Progenitor cell of endocrine pancreas (in vitro differentiated cells): ENCODE data around the gene GSK3B. TPM values are rescaled to one million over a fixed set of nuclear protein-coding genes. Genes with fewer than 3 reads are reported as not detected.

Source experiments
- DNase-seq: peaks from one replicate; pipeline ENCODE4 v3.0.0; 2021; ENCODE audit warnings: low spot score; ENCODE audit not compliant: unreplicated experiment
- H3K27ac Mint-ChIP-seq: 2 replicates; pipeline ENCODE4 v1.8.0; 2021; ENCODE audit warnings: mild to moderate bottlenecking, moderate library complexity, mixed read lengths
- H3K27me3 Mint-ChIP-seq: 2 replicates; pipeline ENCODE4 v1.8.0; 2021; ENCODE audit warnings: mixed read lengths
- H3K36me3 Mint-ChIP-seq: 2 replicates; pipeline ENCODE4 v1.8.0; 2022; ENCODE audit warnings: mixed read lengths; ENCODE audit not compliant: insufficient read depth
- H3K4me1 Mint-ChIP-seq: 2 replicates; pipeline ENCODE4 v1.8.0; 2021; ENCODE audit warnings: low read depth, mixed read lengths
- H3K4me3 Mint-ChIP-seq: 2 replicates; pipeline ENCODE4 v1.8.0; 2021; ENCODE audit warnings: low read depth, mild to moderate bottlenecking, moderate library complexity, mixed read lengths
- H3K9me3 Mint-ChIP-seq: 2 replicates; pipeline ENCODE4 v1.8.0; 2021; ENCODE audit warnings: low read depth, mixed read lengths
- CTCF ChIP-seq: fragments of 200-600 bp; sonication (generic); IDR thresholded peaks from one replicate; pipeline ENCODE4 v1.5.0; 2021; ENCODE audit warnings: antibody characterized with exemption, mild to moderate bottlenecking; ENCODE audit not compliant: unreplicated experiment
- total RNA-seq: library from RNA; stranded (reverse); gene quantifications from 2 replicates; pipeline ENCODE4 v1.2.1, GENCODE V29; 2021

GSK3B gene
- total RNA-seq, 1 donor from 2014 or later: 80.0 TPM

GRCh38 chr3:119796368-119796767 lies 297.9 kb downstream of the GSK3B start:
- no peak for DNase-seq
- Mint-ChIP-seq H3K4me3 (no peak overlapping the region), H3K9me3 (no peaks in the 10 kb centered on the region)

GRCh38 chr3:119795849-119796248 lies 298.4 kb downstream of the GSK3B start:
- Mint-ChIP-seq H3K4me1 (peaks cover 18% of the 10 kb centered on the region), H3K4me3 (no peak overlapping the region), H3K36me3 (no peaks in the 10 kb centered on the region)

More at GRCh38 chr3:119796368-119796767, 297.9 kb downstream of the GSK3B start:
- peaks cover 18% of the 10 kb centered on the region for H3K4me1 Mint-ChIP-seq
- H3K36me3 Mint-ChIP-seq: no peaks in the 10 kb centered on the region
- no peaks in the 10 kb centered on the region for H3K27me3 Mint-ChIP-seq
- H3K27ac Mint-ChIP-seq: no peak overlapping the region
- TF ChIP-seq CTCF: no peak

GRCh38 chr3:119794971-119795612 lies 299.2 kb downstream of the GSK3B start:
- no peaks in the 10 kb centered on the region for H3K27me3 Mint-ChIP-seq
- H3K27ac Mint-ChIP-seq: peak overlapping the region; percentile 53

More at GRCh38 chr3:119795849-119796248, 298.4 kb downstream of the GSK3B start:
- Mint-ChIP-seq H3K9me3 (no peaks in the 10 kb centered on the region), H3K27ac (no peak overlapping the region), H3K27me3 (no peaks in the 10 kb centered on the region)
- TF ChIP-seq CTCF: no peak
- DNase-seq: no peak

GRCh38 chr3:119794401-119794800 lies 299.8 kb downstream of the GSK3B start:
- Mint-ChIP-seq H3K4me3 (no peak overlapping the region), H3K36me3 (no peaks in the 10 kb centered on the region), H3K27me3 (no peaks in the 10 kb centered on the region), H3K9me3 (peaks cover 4% of the 10 kb centered on the region), H3K4me1 (peaks cover 18% of the 10 kb centered on the region), H3K27ac (no peak overlapping the region)
- TF ChIP-seq CTCF: no peak
- no peak for DNase-seq

More at GRCh38 chr3:119794971-119795612, 299.2 kb downstream of the GSK3B start:
- Mint-ChIP-seq H3K4me3 (no peak overlapping the region), H3K9me3 (peaks cover 4% of the 10 kb centered on the region), H3K4me1 (peaks cover 18% of the 10 kb centered on the region), H3K36me3 (no peaks in the 10 kb centered on the region)
- DNase-seq: no peak
- no peak for TF ChIP-seq CTCF

- Mint-ChIP-seq H3K9me3 (peaks cover 4% of the 10 kb centered on the region), H3K27me3 (no peaks in the 10 kb centered on the region), H3K27ac (no peak overlapping the region), H3K36me3 (no peaks in the 10 kb centered on the region), H3K4me3 (no peak overlapping the region), H3K4me1 (peaks cover 18% of the 10 kb centered on the region)
- no peak for TF ChIP-seq CTCF
- DNase-seq: no peak
Measured at GRCh38 chr3:119792270-119792669, 302.0 kb downstream of the GSK3B start.
